Muscle of back (tissue), 13 donors: ENCODE measurements around the gene DDHD1. TPM values are rescaled to one million over a fixed set of nuclear protein-coding genes. Genes with fewer than 3 reads are reported as not detected.
"Not testable (repeated sequence)": the region's sequence is repeated elsewhere in the genome, so short reads cannot be mapped to it uniquely, and the experiment has no call there.

Source experiments
- DNase-seq, 3 donors: peaks; one replicate each; pipeline versions ENCODE4 v3.0.0 to v3.0.0-alpha.2; 2013
- long read RNA-seq, 9 donors: transcript quantifications; one replicate each; lab custom pipeline, GENCODE V29; 2026
- polyA plus RNA-seq, 10 donors: library from polyadenylated mRNA; unstranded; fragments of 120-200 nt; gene quantifications; one replicate each; pipeline ENCODE4 v1.2.1, GENCODE V29; 2013; ENCODE audit not compliant: insufficient read length in 10 of 10

DDHD1 gene
- 1 to 10 TPM; 5.0 to 9.2 (median 7.7) TPM for polyA plus RNA-seq
- long read RNA-seq, donor 1, partial matches to known transcripts: 0 of 1 reads
- long read RNA-seq, donor 1, other reads (novel, unspliced or antisense): 0 of 1 reads
- long read RNA-seq, donor 2: 0 reads
- long read RNA-seq, donor 3: 0 reads
- long read RNA-seq, donor 4, full-length matches to known transcripts: 2 of 2 reads
- long read RNA-seq, donor 4, partial matches to known transcripts: 0 of 2 reads
- long read RNA-seq, donor 4, other reads (novel, unspliced or antisense): 0 of 2 reads
- long read RNA-seq, donor 5, partial matches to known transcripts: 0 of 1 reads
- long read RNA-seq, donor 5, other reads (novel, unspliced or antisense): 0 of 1 reads
- long read RNA-seq, donor 6, partial matches to known transcripts: 5 of 5 reads
- long read RNA-seq, donor 6, other reads (novel, unspliced or antisense): 0 of 5 reads
- long read RNA-seq, donor 7: 0 reads
- long read RNA-seq, donor 8: 0 reads
- long read RNA-seq, donor 9, full-length matches to known transcripts: 1 of 1 reads
- long read RNA-seq, donor 9, partial matches to known transcripts: 0 of 1 reads
- long read RNA-seq, donor 9, other reads (novel, unspliced or antisense): 0 of 1 reads

GRCh38 chr14:53152887-53153701 is at the start of gene DDHD1:
Gene DDHD1 (minus strand): TSS chr14:53153323. CDS start chr14:53153098, 225 bp downstream.
- peak; percentile 64 to 91 (median 83) for DNase-seq

GRCh38 chr14:53195949-53196348 is 42.8 kb upstream of the DDHD1 start:
- DNase-seq: no peak

- DNase-seq: peak in 1 of 3 donors; percentile 15
These were observed 40.1 kb upstream of the DDHD1 start for GRCh38 chr14:53193193-53193592.

GRCh38 chr14:53192052-53192760 is 39.1 kb upstream of the DDHD1 start:
- no peak for DNase-seq

- DNase-seq: no peak
These were observed 37.8 kb upstream of the DDHD1 start for GRCh38 chr14:53190938-53191337.

- DNase-seq: no peak
These were observed 34.9 kb upstream of the DDHD1 start for GRCh38 chr14:53187921-53188463.

- no peak for DNase-seq
These were observed 33.4 kb upstream of the DDHD1 start for GRCh38 chr14:53186532-53186931.

GRCh38 chr14:53183611-53184010 is 30.5 kb upstream of the DDHD1 start:
- no peak for DNase-seq

GRCh38 chr14:53183056-53183455 is 29.9 kb upstream of the DDHD1 start:
- no peak for DNase-seq

GRCh38 chr14:53181463-53182081 is 28.4 kb upstream of the DDHD1 start:
- not testable (repeated sequence) for DNase-seq

- DNase-seq: no peak
These were observed 27.4 kb upstream of the DDHD1 start for GRCh38 chr14:53180272-53181221.

- not testable (repeated sequence) for DNase-seq
These were observed 26.4 kb upstream of the DDHD1 start for GRCh38 chr14:53179486-53180005.

GRCh38 chr14:53175375-53175774 is 22.3 kb upstream of the DDHD1 start:
- DNase-seq: no peak

- no peak for DNase-seq
These were observed 21.8 kb upstream of the DDHD1 start for GRCh38 chr14:53174918-53175317.

GRCh38 chr14:53168786-53169185 is 15.7 kb upstream of the DDHD1 start:
- no peak for DNase-seq

- DNase-seq: peak in 1 of 3 donors; percentile 27
These were observed 14.6 kb upstream of the DDHD1 start for GRCh38 chr14:53167602-53168328.

- DNase-seq: no peak
These were observed 8.8 kb upstream of the DDHD1 start for GRCh38 chr14:53161758-53162435.

- no peak for DNase-seq
These were observed 3.1 kb upstream of the DDHD1 start for GRCh38 chr14:53156238-53156637.
